GM18907 (cell line): ENCODE results near the gene ABCC1.
"Not testable (repeated sequence)": the region's sequence is repeated elsewhere in the genome, so short reads cannot be mapped to it uniquely, and the experiment has no call there.

Source experiments
- ATAC-seq: cut with Tn5 transposase; IDR thresholded peaks from one replicate; pipeline ENCODE4 v1.9.1; 2021; ENCODE audit warnings: mild to moderate bottlenecking, moderate library complexity; ENCODE audit not compliant: unreplicated experiment

Gene ABCC1

GRCh38 chr16:16169615-16170014 lies 220.2 kb downstream of the ABCC1 start:
- ATAC-seq = no peak

GRCh38 chr16:16171332-16171919 lies 222.0 kb downstream of the ABCC1 start:
- no peak for ATAC-seq

- no peak for ATAC-seq
Measured at GRCh38 chr16:16172991-16173390, 223.6 kb downstream of the ABCC1 start.

- no peak for ATAC-seq
Measured at GRCh38 chr16:16175296-16175695, 225.9 kb downstream of the ABCC1 start.

- ATAC-seq = no peak
Measured at GRCh38 chr16:16176328-16176727, 226.9 kb downstream of the ABCC1 start.

GRCh38 chr16:16178455-16179162 lies 229.2 kb downstream of the ABCC1 start:
- ATAC-seq = no peak

- not testable (repeated sequence) for ATAC-seq
Measured at GRCh38 chr16:16181748-16182147, 232.3 kb downstream of the ABCC1 start.

GRCh38 chr16:16182918-16183317 lies 233.5 kb downstream of the ABCC1 start:
- ATAC-seq = no peak

GRCh38 chr16:16183562-16183961 lies 234.1 kb downstream of the ABCC1 start:
- no peak for ATAC-seq

- ATAC-seq = no peak
Measured at GRCh38 chr16:16184594-16184993, 235.2 kb downstream of the ABCC1 start.

GRCh38 chr16:16185095-16185494 lies 235.7 kb downstream of the ABCC1 start:
- no peak for ATAC-seq

GRCh38 chr16:16186820-16187219 lies 237.4 kb downstream of the ABCC1 start:
- ATAC-seq = no peak

GRCh38 chr16:16188827-16189226 lies 239.4 kb downstream of the ABCC1 start:
- ATAC-seq = no peak

- ATAC-seq = no peak
Measured at GRCh38 chr16:16189842-16190241, 240.4 kb downstream of the ABCC1 start.

- ATAC-seq = no peak
Measured at GRCh38 chr16:16190546-16190945, 241.1 kb downstream of the ABCC1 start.

GRCh38 chr16:16190966-16191365 lies 241.6 kb downstream of the ABCC1 start:
- ATAC-seq = not testable (repeated sequence)

GRCh38 chr16:16191493-16192167 lies 242.2 kb downstream of the ABCC1 start:
- ATAC-seq = no peak
